GM08714 (cell line): ENCODE data around the gene MGAM2.

Experiments used
- H3K4me3 ChIP-seq: fragments of 200-500 bp; sonication (Bioruptor generic); 2 replicates; pipeline ENCODE4 v1.5.1; 2014; ENCODE audit warnings: mild to moderate bottlenecking, low read length, inconsistent platforms
- ZNF274 ChIP-seq: IDR thresholded peaks from 2 replicates; pipeline ENCODE4 v1.6.1; 2012; ENCODE audit warnings: mild to moderate bottlenecking, low read depth, low read length

MGAM2 gene

GRCh38 chr7:142248166-142249160 lies 136.9 kb downstream of the MGAM2 start:
- TF ChIP-seq ZNF274 = no peak

GRCh38 chr7:142249918-142250317 lies 138.4 kb downstream of the MGAM2 start:
- no peak for TF ChIP-seq ZNF274
- no peak overlapping the region for H3K4me3 ChIP-seq

More at GRCh38 chr7:142248166-142249160, 136.9 kb downstream of the MGAM2 start:
- H3K4me3 ChIP-seq = no peak overlapping the region

GRCh38 chr7:142250705-142251104 lies 139.2 kb downstream of the MGAM2 start:
- TF ChIP-seq ZNF274 = no peak

GRCh38 chr7:142257958-142258357 lies 146.4 kb downstream of the MGAM2 start, which contains the start of gene PRSS58:
TSS of gene PRSS58 (minus strand) at chr7:142258058. CDS start at chr7:142257707, 351 bp downstream.
- no peak within 1 kb of the TSS for H3K4me3 ChIP-seq
- TF ChIP-seq ZNF274 = no peak

More at GRCh38 chr7:142250705-142251104, 139.2 kb downstream of the MGAM2 start:
- no peak overlapping the region for H3K4me3 ChIP-seq

DNA sequence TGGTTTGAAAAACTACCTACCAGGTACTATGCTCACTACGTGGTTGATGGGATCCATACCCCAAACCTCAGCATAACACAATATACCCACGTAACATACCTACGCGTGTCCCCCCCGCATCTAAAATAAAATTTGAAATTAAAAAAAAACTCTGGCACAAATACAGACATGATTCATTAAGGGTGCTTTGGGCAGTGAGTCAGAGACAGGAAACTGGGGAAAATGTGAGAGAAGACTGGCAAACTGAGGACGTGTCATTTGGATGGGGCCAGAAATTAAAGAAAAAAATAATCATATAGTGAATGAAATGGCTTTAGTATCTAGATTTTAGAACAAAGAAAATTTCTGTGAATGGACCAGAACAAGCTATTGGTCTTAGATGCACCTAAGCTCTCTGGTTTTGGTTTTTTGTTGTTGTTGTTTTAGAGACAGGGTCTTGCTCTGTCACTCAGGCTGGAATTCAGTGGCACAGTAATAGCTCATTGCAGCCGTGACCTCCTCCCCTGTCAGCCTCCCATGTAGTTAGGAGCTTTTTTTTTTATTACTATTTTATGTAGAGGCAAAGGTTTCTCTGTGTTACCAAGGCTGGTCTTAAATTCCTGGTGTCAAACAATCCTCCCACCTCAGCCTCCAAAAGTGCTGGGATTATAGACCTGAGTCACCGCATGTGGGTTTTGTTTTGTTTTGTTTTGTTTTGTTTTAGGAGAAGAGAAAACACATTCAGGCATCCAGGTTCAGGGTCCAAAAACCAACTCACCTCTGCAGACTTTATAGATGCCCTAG lies 152.3 kb downstream of the MGAM2 start:
- no peak for TF ChIP-seq ZNF274
- H3K4me3 ChIP-seq = no peak overlapping the region
